Measurements from ENCODE around the gene NBAS. TPM values are rescaled to one million over a fixed set of nuclear protein-coding genes. Genes with fewer than 3 reads are reported as not detected.

The NBAS gene
- total and polyA plus RNA-seq, 10 of the 15 experiments (the other 5 are each of a cell fraction or from before 2014, with no cell fraction given), result 4.3 to 32.7 (median 20.8) TPM

- intact Hi-C loops (cut with micrococcal nuclease; ENCODE audit: unreplicated experiment) (no loop called here), in situ Hi-C loops (cut with MboI) (no loop called here)
- SMC1A ChIA-PET (ENCODE audit: uncharacterized antibody, unreplicated experiment), result interaction anchor here (1.0 kb wide), 1 partner anchor 9 kb away, joined by 3 read pairs; no protein-coding TSS in a partner anchor
- Histone ChIP-seq H3K4me2 (ENCODE audit: control insufficient read depth, insufficient read depth) (no peak overlapping the region), H3K4me3 (no peak overlapping the region), H3K9me3 (replicated peaks; ENCODE audit: control insufficient read depth, insufficient read depth, low read length) (no peaks in the 10 kb centered on the region; the same call in 2 of the 3 replicates), H3K36me3 (ENCODE audit: control insufficient read depth in 2 of 2, insufficient read depth in 2 of 2, low read length in 1 of 2) (peaks cover 0 to 8% of the 10 kb centered on the region in 2 experiments; a peak in 2 of 4 replicates), H2AFZ (ENCODE audit: control insufficient read depth, low read depth, low read length) (no peak overlapping the region), H3K79me2 (ENCODE audit: control insufficient read depth, insufficient read depth, low read length) (no peaks in the 10 kb centered on the region), H3K4me1 (ENCODE audit: control insufficient read depth, insufficient read depth, low read length) (peaks cover 6% of the 10 kb centered on the region), H3K27me3 (replicated peaks in 1 of 2; ENCODE audit: control insufficient read depth in 2 of 2, insufficient read depth in 2 of 2, low read length in 1 of 2) (no peaks in the 10 kb centered on the region), H4K20me1 (ENCODE audit: control insufficient read depth, insufficient read depth) (no peaks in the 10 kb centered on the region), H3K9ac (ENCODE audit: control insufficient read depth, insufficient read depth, low read length) (no peak overlapping the region), H3K27ac (ENCODE audit: control insufficient read depth, insufficient read depth) (no peak overlapping the region)
- RAD21 ChIA-PET (ENCODE audit: unreplicated experiment), result no interaction called here
- BruUV-seq (replicated peaks), result no TSS peak
- CTCF ChIA-PET, result no interaction called here
- ATAC-seq (no peak), FAIRE-seq (no peak), DNase-seq (ENCODE audit: low read depth, low spot score) (no peak)
- TF ChIP-seq SUZ12 (IDR thresholded peaks at IDR 0.05; ENCODE audit: unreplicated experiment) (no peak), E2F4 (IDR thresholded peaks at IDR 0.05; ENCODE audit: low read depth, low read length) (no peak), PRDM15 (CRISPR knock-in tag; IDR thresholded peaks at IDR 0.05) (no peak), CBX5 (IDR thresholded peaks at IDR 0.05; ENCODE audit: low read depth) (no peak), BCL11A (IDR thresholded peaks at IDR 0.05; ENCODE audit: low read depth, low read length) (no peak), POU2F2 (IDR thresholded peaks at IDR 0.05; ENCODE audit: borderline replicate concordance, low read depth, low read length) (no peak)
- POLR2A ChIA-PET, result no interaction called here
- 75% methylated on average over 2 of the region's 2 CpGs for WGBS (ENCODE audit: insufficient coverage, insufficient replicate concordance, low lambda C conversion rate, missing lambda C conversion rate)
These were observed 253.6 kb downstream of the NBAS start for GRCh38 chr2:15307526-15307925.

Measured in GM12878 (cell line).